ENCODE results near the gene NTN1. TPM values are rescaled to one million over a fixed set of nuclear protein-coding genes. Genes with fewer than 3 reads are reported as not detected.

Gene NTN1
- total and polyA plus RNA-seq, 8 donors: 2.0 to 12.9 (median 9.0) TPM

- DNase-seq (no peak), ATAC-seq (no peak)
- Histone ChIP-seq H3K27me3 (peaks cover 0 to 8% of the 10 kb centered on the region in 2 donors), H3K27ac (no peak overlapping the region), H3K36me3 (no peaks in the 10 kb centered on the region), H3K9me3 (no peaks in the 10 kb centered on the region), H3K4me1 (no peaks in the 10 kb centered on the region), H3K4me3 (no peak overlapping the region)
- intact Hi-C loops (cut with DNase I): no loop called here
- no peak for TF ChIP-seq CTCF (IDR thresholded peaks at IDR 0.05)
Observed at GRCh38 chr17:9200699-9201359, 179.5 kb downstream of the NTN1 start.

- H3K27ac ChIP-seq: no peak overlapping the region
- no peak for TF ChIP-seq CTCF (IDR thresholded peaks at IDR 0.05)
- H3K9me3 ChIP-seq: no peaks in the 10 kb centered on the region
- ATAC-seq (no peak), DNase-seq (no peak)
- H3K4me3 ChIP-seq: no peak overlapping the region
- H3K27me3 ChIP-seq: peaks cover 0 to 17% of the 10 kb centered on the region in 2 donors
- H3K4me1 ChIP-seq: peaks cover 0 to 10% of the 10 kb centered on the region in 2 donors
- intact Hi-C loops (cut with DNase I): no loop called here
- H3K36me3 ChIP-seq: no peaks in the 10 kb centered on the region
Observed at GRCh38 chr17:9202532-9202931, 181.2 kb downstream of the NTN1 start.

GRCh38 chr17:9203771-9204425 is 182.6 kb downstream of the NTN1 start:
- no peak for TF ChIP-seq CTCF (IDR thresholded peaks at IDR 0.05)
- H3K27ac ChIP-seq: no peak overlapping the region
- intact Hi-C loops (cut with DNase I): no loop called here
- peaks cover 0 to 10% of the 10 kb centered on the region in 2 donors for H3K4me1 ChIP-seq
- DNase-seq (no peak), ATAC-seq (no peak)
- H3K4me3 ChIP-seq: no peak overlapping the region
- no peaks in the 10 kb centered on the region for H3K9me3 ChIP-seq
- H3K36me3 ChIP-seq: no peaks in the 10 kb centered on the region
- peaks cover 0 to 17% of the 10 kb centered on the region in 2 donors for H3K27me3 ChIP-seq

- no peak for TF ChIP-seq CTCF (IDR thresholded peaks at IDR 0.05)
- intact Hi-C loops (cut with DNase I): no loop called here
Observed at GRCh38 chr17:9204637-9205329, 183.5 kb downstream of the NTN1 start.

More at GRCh38 chr17:9204637-9205329, 183.5 kb downstream of the NTN1 start:
- Histone ChIP-seq H3K27me3 (peaks cover 0 to 17% of the 10 kb centered on the region in 2 donors), H3K27ac (no peak overlapping the region), H3K36me3 (no peaks in the 10 kb centered on the region), H3K4me3 (no peak overlapping the region), H3K4me1 (peaks cover 0 to 10% of the 10 kb centered on the region in 2 donors), H3K9me3 (no peaks in the 10 kb centered on the region)
- ATAC-seq (no peak), DNase-seq (no peak)
